WERI-Rb-1 (cell line): Measurements from ENCODE around the gene ESRRA.

Experiments
- DNase-seq: peaks from one replicate; pipeline ENCODE4 v3.0.0-alpha.2; 2020
- H3K27ac ChIP-seq: fragments of 250-450 bp; sonication (Bioruptor Pico); 2 replicates; pipeline ENCODE4 v1.5.1; 2020; ENCODE audit warnings: mild to moderate bottlenecking, moderate library complexity
- H3K27me3 ChIP-seq: fragments of 250-450 bp; sonication (Bioruptor Pico); 2 replicates; pipeline ENCODE4 v1.5.1; 2021; ENCODE audit warnings: mild to moderate bottlenecking, low read depth, moderate library complexity; ENCODE audit not compliant: insufficient read depth, severe bottlenecking
- H3K36me3 ChIP-seq: fragments of 250-450 bp; sonication (Bioruptor Pico); 2 replicates; pipeline ENCODE4 v1.5.1; 2020; ENCODE audit warnings: mild to moderate bottlenecking, moderate library complexity
- H3K4me3 ChIP-seq: 2 replicates; pipeline ENCODE4 v1.5.1; 2011; ENCODE audit warnings: low read depth, mild to moderate bottlenecking, control low read depth, low read length
- H3K9me3 ChIP-seq: fragments of 250-450 bp; sonication (Bioruptor Pico); 2 replicates; pipeline ENCODE4 v1.5.1; 2021; ENCODE audit warnings: mild to moderate bottlenecking, moderate library complexity; ENCODE audit not compliant: severe bottlenecking
- CTCF ChIP-seq: IDR thresholded peaks from 2 replicates; pipeline ENCODE4 v1.5.1; 2011; ENCODE audit warnings: low read depth, mild to moderate bottlenecking, control low read depth, inconsistent platforms, low read length

Gene ESRRA

GRCh38 chr11:64295760-64296159 is 9.6 kb upstream of the ESRRA start:
- Histone ChIP-seq H3K27me3 (peaks cover 20% of the 10 kb centered on the region), H3K9me3 (no peaks in the 10 kb centered on the region), H3K36me3 (no peaks in the 10 kb centered on the region), H3K4me3 (no peak overlapping the region), H3K27ac (no peak overlapping the region)
- no peak for TF ChIP-seq CTCF
- DNase-seq, result no peak

GRCh38 chr11:64296236-64296635 is 9.1 kb upstream of the ESRRA start:
- no peak for DNase-seq
- no peaks in the 10 kb centered on the region for H3K36me3 ChIP-seq
- no peak for TF ChIP-seq CTCF
- H3K4me3 ChIP-seq, result no peak overlapping the region
- H3K27me3 ChIP-seq, result peaks cover 15% of the 10 kb centered on the region
- no peak overlapping the region for H3K27ac ChIP-seq
- H3K9me3 ChIP-seq, result no peaks in the 10 kb centered on the region

- Histone ChIP-seq H3K9me3 (no peaks in the 10 kb centered on the region), H3K27ac (no peak overlapping the region), H3K4me3 (no peak overlapping the region), H3K36me3 (no peaks in the 10 kb centered on the region), H3K27me3 (peaks cover 13% of the 10 kb centered on the region)
- no peak for TF ChIP-seq CTCF
- DNase-seq, result no peak
Observed at GRCh38 chr11:64296830-64297698, 8.3 kb upstream of the ESRRA start.

- TF ChIP-seq CTCF, result no peak
- H3K4me3 ChIP-seq, result no peak overlapping the region
- no peak for DNase-seq
- H3K9me3 ChIP-seq, result no peaks in the 10 kb centered on the region
- H3K27me3 ChIP-seq, result peaks cover 6% of the 10 kb centered on the region
- no peak overlapping the region for H3K27ac ChIP-seq
- no peaks in the 10 kb centered on the region for H3K36me3 ChIP-seq
Observed at GRCh38 chr11:64297699-64298358, 7.5 kb upstream of the ESRRA start.

- DNase-seq, result no peak
- H3K4me3 ChIP-seq, result no peak overlapping the region
Observed at GRCh38 chr11:64298966-64299846, 6.1 kb upstream of the ESRRA start.

More at GRCh38 chr11:64298966-64299846, 6.1 kb upstream of the ESRRA start:
- TF ChIP-seq CTCF, result no peak
- Histone ChIP-seq H3K9me3 (no peaks in the 10 kb centered on the region), H3K27ac (no peak overlapping the region), H3K36me3 (no peaks in the 10 kb centered on the region), H3K27me3 (no peaks in the 10 kb centered on the region)
